Activated naive CD4-positive, alpha-beta T cell treated with Interleukin-2 at 50 U/mL for 16 hours (primary cell): Measurements from ENCODE around the gene VIT.
"Not testable (repeated sequence)": the region's sequence is repeated elsewhere in the genome, so short reads cannot be mapped to it uniquely, and the experiment has no call there.

Source experiments
- DNase-seq: peaks from one replicate; pipeline ENCODE4 v3.0.0-alpha.2; 2020

Gene VIT

DNA sequence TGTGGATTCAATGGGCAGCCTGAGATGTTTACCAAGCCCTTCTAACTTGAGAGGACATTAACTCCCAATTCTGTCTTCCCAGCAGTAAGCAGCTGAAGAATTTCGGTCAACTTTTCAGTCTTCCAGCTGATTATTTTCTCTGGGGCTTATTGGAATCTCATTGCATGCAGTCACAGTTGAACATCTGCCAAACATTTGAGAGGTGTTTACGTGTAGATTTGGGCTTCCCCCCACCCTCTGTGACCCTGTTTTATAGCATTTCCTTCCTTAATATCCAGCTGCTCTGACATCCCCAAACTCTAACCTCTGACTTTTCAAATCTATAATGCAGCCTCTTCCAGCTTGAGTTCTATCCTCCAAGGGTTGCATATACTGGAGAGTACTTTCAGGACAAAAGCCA is 16.5 kb upstream of the VIT start:
- no peak for DNase-seq

DNA sequence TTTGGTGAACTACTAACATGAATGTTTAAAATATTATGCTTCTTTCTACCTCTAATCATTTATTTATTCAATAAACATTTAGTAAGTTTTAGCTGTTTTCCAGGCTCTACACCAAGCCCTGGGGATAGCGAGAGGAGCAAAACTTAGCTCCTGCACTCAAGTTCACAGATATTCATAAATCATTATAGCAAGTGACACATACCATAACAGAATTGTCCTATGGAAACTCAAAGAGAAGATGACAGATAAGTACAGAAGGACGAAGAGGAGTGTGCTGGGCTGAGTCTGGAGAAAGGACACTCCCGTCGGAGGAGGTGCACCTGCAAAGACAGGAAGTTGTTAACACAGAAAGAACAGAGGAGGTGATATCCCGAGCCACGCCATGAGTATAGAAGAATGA is 13.9 kb upstream of the VIT start:
- no peak for DNase-seq

DNA sequence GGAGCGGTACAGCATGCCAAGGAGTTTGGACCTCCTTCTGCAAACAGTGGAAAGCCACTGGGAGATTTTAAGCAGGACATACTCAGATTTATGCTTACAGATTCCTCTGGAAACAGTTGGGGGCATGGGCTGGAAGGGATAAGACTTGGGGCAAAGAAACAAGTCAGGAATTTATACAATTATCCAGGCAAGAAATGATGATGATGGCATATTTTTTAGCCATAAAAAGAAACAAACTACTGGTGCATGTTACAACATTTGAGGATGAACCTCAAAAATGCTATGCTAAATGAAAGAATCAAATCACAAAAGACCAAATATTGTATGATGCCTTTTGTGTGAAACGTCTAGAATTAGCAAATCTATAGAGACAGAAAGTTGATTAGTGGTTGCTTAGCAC is 13.5 kb upstream of the VIT start:
- DNase-seq = no peak

DNA sequence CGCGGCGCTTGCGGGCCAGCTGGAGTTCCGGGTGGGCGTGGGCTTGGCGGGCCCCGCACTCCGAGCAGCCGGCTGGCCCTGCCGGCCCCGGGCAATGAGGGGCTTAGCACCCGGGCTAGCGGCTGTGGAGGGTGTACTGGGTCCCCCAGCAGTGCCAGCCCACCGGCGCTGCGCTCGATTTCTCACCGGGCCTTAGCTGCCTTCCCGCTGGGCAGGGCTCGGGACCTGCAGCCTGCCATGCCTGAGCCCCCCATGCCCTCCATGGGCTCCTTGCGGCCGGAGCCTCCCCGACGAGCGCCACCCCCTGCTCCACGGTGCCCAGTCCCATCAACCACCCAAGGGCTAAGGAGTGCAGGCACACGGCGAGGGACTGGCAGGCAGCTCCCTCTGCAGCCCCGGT is 8.2 kb upstream of the VIT start:
- not testable (repeated sequence) for DNase-seq

DNA sequence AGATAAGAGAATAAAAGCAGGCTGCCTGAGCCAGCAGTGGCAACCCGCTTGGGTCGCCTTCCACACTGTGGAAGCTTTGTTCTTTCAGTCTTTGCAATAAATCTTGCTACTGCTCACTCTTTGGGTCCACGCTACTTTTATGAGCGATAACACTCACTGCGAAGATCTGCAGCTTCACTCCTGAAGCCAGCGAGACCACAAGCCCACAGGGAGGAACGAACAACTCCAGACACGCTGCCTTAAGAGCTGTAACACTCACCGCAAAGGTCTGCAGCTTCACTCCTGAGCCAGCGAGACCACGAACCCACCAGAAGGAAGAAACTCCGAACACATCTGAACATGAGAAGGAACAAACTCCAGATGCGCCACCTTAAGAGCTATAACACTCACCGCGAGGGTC is 7.5 kb upstream of the VIT start:
- DNase-seq = not testable (repeated sequence)

DNA sequence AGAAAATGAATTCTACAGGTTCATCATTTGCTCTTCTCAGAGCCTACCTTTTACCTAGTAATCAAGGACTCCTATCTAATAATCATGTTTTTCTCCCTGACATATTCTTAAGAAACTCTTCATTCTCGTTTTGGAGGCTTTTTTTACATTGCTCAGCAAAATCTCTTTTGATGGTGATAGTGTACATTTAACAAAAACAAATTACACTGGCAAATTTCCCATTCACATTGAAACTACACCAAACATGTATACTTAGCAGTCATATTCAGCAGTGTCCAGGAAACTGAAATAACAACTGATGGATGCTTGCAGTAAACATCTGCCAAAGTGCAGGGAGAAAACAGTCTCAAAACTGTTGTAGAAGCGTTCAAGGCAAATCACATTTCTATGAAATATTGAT is 4.4 kb upstream of the VIT start:
- no peak for DNase-seq

DNA sequence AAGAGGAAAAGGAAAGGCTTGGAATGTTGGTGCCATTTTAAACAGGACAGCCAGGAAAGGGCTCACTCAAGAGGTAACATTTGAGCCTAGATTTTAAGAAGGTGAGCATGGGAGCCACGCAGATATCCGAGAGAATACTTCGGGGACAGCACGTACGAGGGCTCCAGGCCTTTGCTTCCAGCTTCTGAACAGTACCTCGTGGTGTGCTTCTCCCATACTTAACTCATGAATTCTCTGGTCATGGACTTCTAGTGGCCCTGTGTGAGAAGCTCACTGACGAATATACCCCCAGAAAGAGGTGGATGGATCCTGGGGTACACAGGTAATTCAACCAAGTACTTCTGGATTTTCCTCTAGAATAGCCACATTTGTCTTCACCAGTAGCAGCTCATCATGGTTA is 2.7 kb upstream of the VIT start:
- no peak for DNase-seq

DNA sequence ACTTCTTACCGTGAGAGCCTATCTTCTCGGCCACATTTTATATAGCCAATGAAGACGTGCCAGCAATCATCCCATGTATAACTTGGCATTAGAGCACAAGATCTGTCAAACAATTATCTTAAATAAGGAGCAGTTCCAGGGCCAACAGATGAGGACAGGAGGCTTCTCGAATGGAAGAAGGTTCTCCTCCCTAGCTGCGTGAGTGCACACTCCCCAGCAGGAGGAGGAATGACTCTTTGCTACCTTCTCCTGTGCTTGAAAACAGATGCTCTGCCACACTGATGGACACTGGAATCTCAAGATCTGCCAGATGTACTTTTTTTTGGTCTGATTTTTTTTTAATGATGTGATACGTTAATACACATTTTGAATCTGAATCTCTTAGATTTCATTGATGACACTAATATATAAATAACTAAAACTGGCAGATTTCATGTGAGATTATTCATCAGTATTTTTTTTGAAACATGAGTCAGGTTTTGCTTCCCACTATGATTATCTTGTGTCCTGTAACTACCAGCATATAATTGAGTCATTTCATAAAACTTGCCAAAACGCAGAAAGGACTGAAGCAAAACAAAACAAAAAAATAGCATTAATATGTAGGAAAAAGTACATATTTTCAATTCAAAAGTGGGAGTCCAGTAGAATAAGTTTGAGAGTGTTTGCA is 626 bp upstream of the VIT start:
- DNase-seq = no peak

DNA sequence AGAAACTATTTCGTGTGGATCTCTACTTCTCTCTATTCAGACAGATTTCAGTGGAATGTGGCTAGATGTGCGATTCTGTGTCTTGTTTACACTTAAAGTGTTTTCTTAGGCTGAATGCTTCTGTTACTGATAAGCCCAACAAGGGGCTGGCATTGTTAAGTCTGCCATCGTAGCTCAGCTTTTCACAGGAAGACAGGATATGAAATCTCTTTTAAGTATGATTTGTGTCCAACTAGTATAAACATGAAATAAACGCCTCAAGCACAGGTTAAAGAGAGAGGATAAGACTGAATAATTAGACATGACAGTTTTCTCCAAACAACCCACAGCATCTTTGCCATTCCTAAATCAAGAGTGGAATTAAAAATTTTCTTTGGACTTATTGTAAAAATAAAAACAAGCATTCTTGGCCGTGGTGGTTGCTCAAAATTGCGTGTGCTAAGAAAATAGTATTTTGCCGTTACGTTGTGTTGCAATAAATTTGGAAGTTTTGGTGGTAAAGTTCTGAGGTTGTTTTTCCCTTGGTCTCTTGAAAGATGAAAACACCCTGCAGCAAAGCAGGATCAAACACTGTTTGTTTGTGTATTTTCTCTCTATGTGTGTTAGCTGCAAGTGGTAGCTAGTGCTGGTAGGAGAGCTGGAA is 1.0 kb downstream of the VIT start:
- no peak for DNase-seq

DNA sequence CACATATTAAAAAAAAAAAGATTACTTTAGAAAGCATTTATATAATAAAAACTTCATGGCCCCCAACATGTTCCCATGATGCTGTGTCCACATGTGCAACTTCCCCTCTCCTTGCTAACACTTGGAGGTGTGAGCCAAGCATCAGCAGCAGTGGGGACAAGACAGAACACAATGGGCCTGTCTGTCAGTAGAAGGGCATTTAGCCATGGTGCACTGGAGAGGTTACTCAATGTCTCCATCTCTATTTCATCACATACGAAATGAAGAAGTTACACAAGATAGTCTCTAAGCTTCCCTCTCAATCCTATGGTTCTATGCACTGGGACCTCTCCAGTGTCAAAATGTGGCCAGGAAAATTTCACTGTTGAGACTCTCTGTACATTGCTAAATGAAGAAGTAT is 2.5 kb downstream of the VIT start:
- DNase-seq = no peak

DNA sequence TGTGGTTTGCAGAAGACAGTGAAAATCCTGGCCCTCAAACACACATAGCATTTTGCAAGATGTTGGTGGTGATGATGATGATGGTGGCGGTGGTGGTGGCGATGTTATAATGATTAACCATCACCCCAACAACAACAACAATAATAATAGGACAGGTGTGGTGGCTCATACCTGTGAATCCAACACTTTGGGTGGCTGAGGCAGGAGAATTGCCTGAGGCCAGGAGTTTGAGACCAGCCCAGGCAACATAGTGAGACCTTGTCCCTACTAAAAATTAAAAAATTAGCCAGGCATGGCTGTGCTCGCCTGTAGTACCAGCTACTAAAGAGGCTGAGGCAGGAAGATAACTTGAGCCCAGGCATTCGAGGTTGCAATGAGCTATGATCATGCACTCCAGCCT is 3.8 kb downstream of the VIT start:
- DNase-seq = no peak

DNA sequence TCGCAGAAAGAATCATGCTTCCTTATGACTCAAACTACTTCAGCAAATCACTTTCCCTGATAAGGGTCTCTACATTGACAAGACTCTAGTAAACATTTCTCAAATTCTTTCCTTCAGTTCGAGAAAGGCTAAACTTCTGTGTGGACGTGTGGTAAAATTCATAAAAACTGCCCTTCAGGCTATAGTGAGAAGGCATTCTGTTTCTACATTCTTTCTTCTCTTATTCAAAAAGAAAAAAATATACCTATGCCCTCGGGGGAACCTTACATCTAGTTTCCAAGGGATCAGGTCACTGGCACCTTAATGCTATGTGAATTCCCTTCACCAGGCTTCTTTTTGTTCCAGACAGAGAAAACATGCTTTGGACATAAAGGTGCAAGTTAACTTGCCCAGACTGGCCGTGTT is 4.9 kb downstream of the VIT start:
- DNase-seq = no peak

DNA sequence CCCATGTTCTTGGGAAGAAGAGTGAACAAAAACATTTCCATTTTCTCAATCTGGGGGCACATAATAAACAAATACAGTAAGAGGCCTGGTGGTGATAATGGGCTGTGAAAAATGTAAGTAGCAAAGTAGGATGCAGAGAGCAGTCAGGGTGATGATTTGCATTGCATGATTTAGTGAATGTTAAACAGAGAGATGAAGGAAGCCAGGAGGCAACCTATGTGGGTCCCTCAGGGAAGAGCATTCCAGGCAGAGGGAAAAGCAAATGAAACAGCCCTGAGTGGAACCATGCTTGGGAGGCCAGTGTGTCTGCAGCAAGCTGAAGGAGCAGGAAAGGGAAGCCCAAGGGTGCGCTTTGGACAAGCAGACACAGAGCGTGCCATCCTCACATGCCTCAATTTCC is 5.4 kb downstream of the VIT start:
- no peak for DNase-seq

DNA sequence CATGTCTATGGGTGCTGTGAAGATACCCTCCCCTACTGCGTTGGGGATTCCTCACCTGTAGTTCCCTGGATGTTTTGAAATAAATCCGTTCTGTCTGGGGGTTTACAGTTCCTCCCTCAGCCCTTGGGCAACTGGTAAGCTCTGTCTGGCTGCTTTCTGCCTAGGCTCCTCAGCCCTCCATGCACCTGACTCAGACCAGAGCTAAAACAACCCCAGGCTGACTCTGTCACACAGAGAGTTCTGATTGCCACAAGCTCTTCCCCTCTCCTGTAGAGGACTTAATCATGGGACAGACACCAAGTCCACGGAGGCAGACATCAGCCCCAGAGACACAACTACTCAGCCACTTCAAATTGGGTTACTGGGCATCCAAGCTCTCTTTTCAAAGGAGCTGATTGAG is 6.3 kb downstream of the VIT start:
- no peak for DNase-seq

DNA sequence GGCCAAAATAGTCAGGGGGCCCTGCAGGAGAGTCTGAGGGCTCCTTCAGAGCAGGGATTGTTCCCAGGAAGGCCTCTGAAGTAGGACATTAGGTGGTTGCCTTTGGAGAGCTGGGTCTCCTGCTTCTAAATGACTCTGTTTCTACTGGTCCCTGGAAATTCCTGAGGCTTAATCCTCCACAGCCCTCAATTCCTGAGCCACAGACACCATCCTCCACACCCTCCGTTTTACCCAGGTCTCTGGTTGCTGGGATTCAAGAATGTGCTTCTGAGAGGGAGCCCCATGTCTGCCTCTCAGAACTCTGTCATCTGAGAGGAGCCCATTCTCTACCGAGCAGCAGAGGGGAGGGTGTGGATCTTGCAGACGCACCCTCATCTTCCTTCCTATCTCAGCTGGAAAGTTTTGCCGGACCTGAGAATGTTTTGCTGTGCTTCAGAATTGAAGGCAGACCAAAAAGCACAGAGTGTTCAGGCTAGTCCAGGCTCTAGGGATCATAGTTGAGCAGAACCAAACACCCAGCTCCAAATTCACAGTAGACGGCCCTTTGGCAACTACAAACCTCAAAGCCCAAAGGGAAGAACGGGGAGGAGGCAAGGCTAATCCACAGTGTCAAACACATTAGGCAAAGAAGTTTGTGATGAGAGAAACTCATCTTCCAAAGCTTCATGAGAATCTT is 8.1 kb downstream of the VIT start:
- no peak for DNase-seq

DNA sequence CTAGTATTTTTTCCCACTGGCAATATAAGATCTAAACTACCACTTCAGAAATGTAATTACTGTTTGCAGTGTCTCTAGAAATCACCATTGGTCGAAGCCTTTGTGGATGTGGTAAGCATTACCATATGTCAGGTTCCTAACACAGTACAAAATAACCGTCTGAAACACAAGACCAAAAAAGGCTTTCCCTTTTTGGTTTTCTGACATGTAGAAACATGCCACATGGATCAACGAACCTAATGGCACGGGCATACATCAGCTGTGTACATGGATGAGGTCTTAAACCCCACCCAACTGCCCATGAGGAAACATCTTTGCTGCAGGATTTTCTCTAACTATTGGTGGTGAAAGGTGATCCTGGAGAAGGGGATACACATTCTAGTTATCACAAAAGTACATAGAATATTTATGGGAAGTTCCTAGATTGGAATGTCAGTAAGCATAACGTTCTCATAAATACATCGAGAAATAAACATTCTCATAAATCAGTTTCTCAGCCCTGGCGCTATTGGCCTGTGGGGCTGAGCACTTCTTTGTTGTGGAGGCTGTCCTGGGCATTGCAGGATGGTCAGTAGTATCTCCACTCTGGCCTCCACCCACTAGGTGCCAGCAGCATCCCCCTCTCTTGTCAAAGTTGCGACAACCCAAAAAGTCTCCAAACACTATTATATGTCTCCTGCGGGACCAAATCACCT is 9.0 kb downstream of the VIT start:
- DNase-seq = no peak

DNA sequence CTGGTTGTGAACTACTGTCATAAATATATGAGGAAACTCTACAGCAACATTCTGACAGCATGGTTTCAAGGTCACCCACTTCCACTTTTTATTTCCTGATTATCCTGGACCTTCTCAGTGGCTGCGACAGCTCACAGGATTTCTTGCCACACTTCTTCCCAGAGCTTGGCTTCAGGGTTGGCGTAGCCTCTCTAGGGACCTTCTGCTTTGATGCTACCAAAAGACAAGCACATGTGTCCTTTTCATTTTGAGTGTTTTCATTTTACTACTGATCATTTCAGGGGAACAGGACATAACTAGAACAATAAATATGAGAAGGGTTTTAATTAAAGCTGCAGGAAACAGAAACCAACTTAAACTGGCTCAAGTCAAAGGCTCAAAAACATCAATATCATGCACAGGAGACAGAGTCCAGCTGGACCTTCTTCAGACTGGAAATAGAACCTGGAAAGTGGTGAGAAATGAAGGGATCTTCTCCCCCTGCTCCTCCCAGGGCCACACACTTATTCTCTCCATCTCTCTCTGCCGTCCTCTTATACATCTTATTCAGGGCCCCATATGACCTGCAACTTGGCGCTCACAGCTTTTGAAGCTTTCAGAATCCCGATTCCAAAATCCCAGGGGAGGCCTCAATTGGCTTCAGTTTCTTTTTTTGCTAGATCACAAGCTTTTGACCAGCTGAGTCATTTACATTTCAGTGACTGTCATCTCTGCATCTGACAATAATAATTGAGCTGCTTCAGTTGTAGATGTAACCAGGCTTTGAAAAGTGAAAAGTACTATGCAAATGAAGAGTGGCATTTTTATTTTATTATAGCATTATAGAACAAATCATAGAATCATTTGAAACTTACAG is 9.7 kb downstream of the VIT start:
- no peak for DNase-seq

DNA sequence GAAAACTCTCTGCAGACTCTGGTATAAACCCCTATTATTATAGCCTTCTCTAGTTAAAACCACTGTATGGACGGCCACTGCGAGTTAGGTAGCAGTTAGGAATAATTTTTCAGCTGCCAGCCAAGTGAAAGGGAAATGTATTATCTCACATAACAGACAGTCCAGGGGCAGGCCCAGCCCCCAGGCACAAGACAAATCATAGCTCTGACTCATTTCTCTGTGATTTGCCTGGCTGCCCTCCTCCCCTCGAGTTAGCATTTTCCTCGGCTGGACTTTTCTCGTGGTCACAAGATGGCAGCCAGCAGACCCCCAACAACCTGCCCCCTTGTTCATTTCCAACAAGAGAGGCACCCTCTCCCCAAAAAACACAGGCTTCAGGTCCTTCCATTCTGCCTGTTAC is 10.5 kb downstream of the VIT start:
- DNase-seq = no peak

DNA sequence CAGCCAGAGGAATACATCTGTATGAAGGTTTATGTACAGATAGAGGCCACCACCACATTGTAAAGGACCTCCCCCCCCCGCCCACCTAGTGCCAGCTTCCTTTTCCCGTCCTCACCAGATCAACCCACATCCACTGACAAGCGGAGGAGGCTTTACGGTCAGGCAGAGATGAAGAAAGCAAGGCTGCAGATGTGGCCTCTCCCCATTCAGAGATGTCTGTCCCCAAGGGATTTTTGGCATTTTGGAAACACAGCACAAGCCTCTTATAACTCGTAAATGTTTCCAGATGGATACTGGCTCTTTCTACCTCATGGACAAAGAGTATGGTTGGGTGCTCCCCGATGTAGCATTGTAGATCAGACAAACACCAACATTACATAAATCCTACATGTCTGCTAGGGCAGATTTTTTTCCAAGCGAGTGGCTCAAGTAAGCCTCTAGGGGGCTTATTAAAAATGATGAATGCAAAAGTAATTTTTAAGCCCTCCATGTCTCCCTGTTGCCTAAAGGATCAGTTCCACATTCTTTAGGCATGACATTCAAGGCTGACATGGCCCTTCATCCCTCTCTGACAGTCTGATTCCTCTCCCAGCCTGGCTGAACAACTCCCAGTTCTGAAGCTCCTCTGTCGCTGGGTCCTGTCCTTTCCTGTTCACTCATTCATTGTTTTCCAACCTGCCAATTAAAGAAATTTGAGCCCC is 11.7 kb downstream of the VIT start:
- DNase-seq = no peak

DNA sequence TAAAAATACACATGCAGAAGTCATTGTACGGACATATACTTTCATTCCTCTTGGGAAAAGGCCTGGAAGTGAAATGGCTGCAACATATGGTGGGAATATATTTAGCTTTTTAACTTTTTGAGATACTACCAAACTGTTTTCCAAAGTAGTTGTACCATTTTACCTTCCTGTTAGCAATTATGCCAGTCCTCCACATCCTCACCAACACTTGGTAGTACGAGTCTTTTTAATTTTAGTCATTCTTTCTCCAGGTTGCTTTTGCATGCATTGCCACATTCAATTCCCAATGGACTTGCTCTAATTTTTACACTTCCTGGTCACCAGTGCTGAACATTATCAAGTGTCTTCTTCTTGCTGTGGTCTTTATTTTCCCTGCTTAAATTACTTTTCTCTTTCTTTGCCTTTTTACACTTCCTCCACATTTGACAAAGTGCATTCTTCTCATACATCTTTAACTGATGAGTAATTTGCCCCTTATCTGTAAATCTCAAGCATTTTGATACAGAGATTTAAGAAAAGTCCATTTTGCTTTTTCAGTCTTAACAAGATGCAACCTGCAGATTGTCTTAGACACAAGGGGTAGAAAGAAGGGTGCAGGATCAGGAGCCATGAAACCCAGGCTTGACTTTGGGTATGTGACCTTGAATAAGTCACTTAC is 14.5 kb downstream of the VIT start:
- no peak for DNase-seq

DNA sequence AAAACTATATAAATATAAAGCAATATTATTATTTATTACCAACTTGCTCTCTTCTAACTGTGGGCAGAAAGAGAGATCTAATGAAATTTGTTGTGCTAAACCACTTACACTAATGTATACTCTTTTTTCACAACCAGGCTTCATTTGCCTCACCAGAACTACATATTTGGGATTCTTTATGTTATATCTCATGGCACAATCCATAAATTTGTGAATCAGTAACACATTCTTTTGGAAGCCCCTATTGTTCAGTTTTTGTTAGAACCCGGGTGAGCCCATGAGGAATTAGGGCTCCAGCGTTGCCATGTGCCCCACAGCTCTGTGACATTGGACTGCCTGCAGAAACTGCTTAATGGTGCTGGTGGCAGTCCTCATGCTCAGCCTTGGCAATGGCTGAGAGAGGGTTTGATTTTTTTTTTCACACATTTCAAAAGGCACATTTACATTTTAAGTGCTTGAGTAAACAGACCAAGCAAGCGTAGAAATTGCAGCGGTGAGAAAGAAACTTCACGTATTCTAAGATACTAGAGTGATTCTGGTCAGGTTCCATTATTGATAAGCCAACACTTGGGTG is 15.3 kb downstream of the VIT start:
- DNase-seq = no peak
